HG02678 (cell line): ENCODE results near the gene MTHFSD.

Experiments
- ATAC-seq: cut with Tn5 transposase; IDR thresholded peaks from one replicate; pipeline ENCODE4 v1.9.1; 2021; ENCODE audit warnings: mild to moderate bottlenecking, moderate library complexity; ENCODE audit not compliant: unreplicated experiment

MTHFSD gene

DNA sequence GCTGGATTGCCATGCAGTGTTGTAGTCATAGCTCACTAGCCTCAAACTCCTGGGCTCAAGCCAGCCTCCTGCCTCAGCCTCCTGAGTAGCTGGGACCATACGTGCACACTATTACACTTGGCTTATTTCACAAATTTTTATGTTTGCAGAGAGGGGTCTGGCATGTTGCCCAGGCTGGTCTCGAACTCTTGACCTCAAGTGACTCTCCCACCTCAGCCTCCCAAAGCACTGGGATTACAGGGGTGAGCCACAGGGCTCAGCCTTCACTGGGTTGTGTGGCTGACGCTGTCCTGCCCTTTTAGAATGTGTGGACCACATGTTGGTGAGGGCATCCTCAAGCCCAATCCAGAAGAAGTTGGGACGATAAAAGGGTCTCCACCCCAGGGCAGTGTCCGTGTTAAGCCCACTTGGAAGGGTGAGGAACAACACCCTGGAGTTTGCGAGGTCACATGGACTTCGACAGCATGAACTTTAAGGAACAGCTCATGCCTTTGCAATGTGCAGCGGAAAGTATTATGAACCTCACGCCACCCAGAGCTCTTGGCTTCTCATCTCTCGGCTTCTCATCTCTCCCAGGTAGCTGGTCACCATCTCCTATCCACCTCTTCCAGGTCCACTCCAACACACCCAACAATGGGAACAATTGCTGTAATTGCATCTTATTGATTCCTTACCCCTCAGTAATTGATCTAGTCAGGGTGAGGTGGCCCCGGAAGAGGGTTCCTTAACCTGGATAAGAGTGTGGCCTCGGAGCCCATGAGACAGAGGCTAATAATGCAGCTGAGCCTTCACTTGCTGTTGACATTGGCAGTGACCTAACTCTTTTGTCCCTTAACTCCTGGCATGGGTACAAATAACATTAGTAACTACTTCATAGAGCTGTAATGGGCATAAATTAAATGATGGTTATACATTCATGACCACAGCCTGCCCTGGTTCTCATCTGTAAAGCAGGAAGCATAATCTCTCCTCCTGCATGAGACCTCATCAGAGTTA, 30.0 kb upstream of the MTHFSD start:
- ATAC-seq: no peak

DNA sequence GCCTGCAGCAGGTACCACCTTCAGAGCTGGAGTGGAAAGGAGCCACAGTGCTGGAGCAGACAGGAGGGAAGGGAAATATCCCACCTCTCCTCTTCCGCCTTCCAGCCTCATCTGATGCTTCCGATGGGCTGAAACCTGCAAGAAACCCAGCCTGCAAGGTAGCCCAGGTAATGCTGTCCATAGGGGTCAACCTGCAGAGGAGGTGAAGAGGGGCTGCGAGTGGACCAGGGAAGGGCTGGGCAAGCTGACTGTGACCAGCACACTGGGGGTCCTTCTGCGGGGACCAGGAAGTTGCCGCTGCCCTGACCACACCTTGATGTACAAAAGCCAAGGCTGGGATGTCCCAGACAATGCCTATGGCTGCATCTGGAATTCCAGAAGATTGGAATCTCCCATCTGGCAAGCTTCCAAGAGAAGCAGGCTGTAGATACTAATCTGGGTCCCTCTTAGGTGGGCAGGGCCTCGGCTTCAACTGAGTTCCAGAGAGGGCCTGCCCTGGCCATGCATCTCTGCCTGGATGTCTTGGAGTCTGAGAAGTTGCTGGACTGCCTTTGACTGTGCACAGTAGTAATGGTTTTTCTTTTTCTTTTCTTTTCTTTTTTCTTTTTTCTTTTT, 29.1 kb upstream of the MTHFSD start:
- ATAC-seq: no peak

DNA sequence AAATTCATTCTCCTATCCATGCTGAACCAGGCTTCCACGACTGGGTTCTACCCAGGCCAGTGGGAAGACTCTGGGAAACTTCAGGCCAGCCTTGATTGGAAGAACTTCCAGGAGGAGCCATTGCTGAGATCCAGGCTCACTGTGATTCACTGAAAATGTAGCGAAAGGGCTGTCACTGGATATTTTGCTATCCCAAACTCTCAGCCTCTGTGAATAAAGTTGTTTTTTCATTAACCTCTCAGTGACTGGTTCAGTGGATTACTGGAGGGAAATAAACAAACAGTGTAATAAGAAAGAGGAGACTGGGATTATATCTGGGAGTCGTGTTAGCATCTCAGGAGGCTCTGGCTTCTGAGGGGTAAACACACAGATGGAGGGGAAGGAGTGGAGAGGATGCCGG, 26.4 kb upstream of the MTHFSD start:
- ATAC-seq: no peak

GRCh38 chr16:86580791-86581170, 25.7 kb upstream of the MTHFSD start:
- no peak for ATAC-seq

GRCh38 chr16:86580063-86580790, 25.2 kb upstream of the MTHFSD start:
- ATAC-seq: no peak

DNA sequence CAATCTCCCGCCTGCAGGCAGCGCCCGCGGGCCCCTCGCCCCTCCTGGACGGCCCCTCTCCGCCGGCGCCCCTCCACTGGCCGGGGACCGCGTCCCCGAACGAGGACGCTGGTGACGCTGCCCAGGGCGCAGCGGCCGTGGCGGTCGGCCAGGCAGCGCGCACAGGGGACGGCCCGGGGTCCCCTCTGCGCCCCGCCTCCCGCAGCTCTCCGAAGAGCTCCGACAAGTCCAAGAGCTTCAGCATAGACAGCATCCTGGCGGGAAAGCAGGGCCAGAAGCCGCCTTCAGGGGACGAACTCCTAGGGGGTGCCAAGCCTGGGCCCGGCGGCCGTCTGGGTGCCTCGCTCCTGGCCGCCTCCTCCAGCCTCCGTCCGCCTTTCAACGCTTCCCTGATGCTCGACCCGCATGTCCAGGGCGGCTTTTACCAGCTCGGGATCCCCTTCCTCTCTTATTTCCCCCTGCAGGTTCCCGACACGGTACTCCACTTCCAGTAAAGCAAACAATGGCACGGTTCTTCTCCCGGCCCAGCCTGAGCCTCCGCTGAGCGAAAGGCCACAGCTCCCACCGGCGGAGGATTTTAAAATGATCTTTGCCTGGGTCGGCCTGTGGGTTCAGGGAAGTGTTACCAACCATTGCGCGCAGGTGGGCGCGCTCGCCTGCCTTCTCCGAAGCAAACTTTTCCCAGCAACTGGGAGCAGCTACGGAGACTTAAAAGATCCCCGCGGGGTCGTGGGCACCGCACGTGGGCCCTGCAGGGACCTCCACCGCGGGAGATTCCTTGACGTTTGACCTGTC, 24.4 kb upstream of the MTHFSD start:
- ATAC-seq: no peak

DNA sequence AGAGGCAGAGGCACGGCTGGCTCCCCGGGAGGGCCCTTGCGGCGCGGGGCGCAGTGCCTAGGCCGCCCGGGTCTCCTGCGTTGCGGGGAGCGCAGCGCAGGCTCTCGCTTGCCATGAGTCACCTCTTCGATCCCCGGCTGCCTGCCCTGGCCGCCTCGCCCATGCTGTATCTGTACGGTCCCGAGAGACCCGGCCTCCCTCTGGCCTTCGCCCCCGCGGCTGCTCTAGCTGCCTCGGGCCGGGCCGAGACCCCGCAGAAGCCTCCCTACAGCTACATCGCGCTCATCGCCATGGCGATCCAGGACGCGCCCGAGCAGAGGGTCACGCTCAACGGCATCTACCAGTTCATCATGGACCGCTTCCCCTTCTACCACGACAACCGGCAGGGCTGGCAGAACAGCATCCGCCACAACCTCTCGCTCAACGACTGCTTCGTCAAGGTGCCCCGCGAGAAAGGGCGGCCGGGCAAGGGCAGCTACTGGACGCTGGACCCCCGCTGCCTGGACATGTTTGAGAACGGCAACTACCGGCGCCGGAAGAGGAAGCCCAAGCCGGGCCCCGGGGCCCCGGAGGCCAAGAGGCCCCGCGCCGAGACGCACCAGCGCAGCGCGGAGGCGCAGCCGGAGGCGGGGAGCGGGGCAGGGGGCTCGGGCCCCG, 23.7 kb upstream of the MTHFSD start:
- no peak for ATAC-seq

GRCh38 chr16:86578061-86578599, 23.1 kb upstream of the MTHFSD start, which contains the start of gene FOXL1:
TSS of gene FOXL1 (plus strand) at chr16:86578549. CDS start at chr16:86578724, 175 bp downstream.
- ATAC-seq: no peak

- ATAC-seq: no peak
Measured at GRCh38 chr16:86577314-86577971, 22.4 kb upstream of the MTHFSD start.

GRCh38 chr16:86576591-86577313, 21.7 kb upstream of the MTHFSD start:
- no peak for ATAC-seq

DNA sequence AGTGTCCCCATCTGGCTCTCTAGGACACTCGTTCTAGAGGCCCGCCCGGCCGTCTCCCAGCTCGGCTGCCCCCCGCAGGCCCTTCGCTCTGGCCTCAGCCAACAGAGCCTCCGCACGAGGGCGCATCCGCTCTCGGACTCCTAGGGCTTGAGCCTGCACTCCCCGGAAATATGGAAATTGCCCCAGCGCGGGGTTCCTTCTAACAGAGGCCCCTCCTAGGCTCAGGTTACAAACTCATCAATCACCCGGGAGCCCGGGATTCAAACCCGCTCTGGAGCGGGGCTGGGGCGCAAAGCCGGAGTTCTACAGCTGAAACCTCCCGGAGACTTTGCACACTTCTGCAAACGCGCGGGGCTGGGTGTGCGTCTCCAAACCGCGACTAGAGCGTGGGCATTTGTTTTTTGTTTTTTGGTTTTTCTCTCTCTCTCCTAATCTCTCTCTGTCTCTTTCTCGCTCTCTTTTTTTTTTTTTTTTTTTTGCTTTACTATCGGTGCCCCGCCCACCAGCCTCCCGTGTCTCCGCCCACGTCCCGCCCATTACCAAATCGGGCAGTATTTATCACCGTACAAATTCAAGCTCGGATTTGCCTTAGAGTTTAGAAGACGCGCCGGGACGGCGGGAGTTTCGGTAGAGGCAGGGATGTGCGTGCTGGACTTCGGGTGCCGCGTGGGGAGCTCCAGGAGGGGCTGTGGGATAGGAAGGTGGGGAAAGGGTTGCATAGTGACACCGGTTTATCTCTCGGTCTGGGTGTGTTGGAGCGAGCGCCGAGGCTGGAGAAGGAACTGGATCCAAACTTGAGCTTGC, 20.9 kb upstream of the MTHFSD start:
- no peak for ATAC-seq

GRCh38 chr16:86575095-86575685, 20.2 kb upstream of the MTHFSD start:
- no peak for ATAC-seq

DNA sequence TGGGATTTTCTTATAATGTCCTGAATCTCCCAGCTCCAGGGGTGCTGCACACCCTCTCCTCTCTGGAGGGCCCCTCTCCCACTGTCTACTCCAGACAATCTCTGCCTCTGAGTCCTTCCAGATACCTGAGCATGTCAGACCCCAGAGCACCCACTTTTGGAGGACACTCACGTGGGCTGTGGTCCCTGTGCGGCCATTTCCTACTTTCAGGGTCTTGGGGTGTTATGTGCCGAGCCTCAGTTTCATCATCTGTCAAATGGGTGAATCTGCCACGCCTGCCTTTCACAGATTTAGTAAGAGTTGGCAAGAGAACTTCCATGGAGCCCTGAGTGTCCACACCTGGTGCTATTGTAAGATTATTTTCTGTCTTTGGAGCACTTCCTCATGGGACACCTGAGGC, 19.6 kb upstream of the MTHFSD start:
- no peak for ATAC-seq

DNA sequence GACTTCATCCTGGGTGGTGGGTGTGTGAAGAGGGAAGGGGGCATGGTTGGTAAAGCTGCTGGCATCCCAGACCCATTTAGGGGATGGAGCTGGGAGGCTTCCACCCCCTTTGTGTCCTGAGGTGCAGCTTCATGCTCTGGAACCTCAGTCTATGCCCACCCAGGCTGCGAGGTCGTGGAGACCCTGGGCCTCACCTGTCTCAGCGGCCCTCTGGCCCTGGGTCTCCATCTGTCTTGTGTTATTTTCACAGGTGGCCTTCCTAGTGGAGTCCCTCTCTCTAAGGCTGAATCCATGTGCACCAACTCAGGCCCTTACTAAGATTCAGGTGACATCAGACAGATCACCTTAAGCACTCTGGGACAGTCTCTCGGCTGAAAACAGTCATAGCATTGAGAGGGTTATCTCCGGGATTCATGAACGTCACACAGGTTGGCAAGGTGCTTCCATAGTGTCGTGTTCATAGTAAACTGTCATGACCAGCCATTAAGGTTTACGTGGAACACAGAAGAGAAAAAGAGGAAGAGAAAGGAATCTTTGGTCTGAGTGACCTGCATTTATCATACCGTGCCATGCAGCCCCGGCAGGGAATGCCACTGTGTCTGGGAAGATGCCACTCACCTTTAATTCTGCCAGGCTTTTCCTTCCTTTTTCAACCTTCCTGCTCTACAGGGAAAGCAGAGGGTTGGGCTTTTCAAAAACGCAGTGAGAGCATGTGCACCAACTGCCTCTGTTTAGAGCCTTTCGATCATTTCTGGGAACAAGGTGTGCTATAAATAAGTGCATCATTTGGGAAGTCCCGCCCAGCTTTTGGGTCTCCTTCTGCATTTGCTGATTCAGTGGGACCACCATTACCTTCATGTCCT, 18.8 kb upstream of the MTHFSD start:
- no peak for ATAC-seq

GRCh38 chr16:86573215-86573614, 18.2 kb upstream of the MTHFSD start:
- no peak for ATAC-seq

DNA sequence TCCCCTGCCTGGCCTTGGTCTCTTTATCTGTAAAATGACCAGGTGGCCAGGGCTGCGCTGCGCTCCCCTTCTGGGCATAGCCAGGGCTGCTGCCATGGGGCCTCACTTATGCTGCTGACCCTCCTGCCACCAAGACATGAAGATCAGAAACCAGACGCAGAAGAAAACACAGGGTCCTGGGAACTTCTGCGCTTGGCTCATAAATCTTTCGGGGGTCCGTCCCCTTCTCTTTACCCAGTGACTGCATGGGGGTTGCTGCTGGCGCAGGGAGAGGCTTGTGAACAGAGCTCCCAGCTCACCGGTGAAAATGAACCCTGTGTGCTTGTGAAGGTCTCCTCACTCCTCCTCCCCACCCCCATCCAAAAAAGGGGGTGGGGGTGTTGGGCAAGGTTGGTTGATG, 17.6 kb upstream of the MTHFSD start:
- ATAC-seq: no peak
